GM23338 (cell line): Measurements from ENCODE around the gene PGBD5. TPM values are rescaled to one million over a fixed set of nuclear protein-coding genes. Genes with fewer than 3 reads are reported as not detected.
A peak's percentile ranks its signal among the peaks of the same experiment; 100 is the strongest.

Experiments used
- ATAC-seq: fragments of 200-7000 bp; cut with Tn5 transposase; 3 replicates; pipeline ENCODE4 v1.9.1; 2020
- DNase-seq: peaks from one replicate; pipeline ENCODE4 v3.0.0-alpha.2; 2015; ENCODE audit warnings: low spot score
- H2AFZ ChIP-seq: fragments of 200-600 bp; sonication (generic); 2 replicates; pipeline ENCODE4 v1.8.0; 2016; ENCODE audit warnings: antibody characterized with exemption, mild to moderate bottlenecking, moderate library complexity
- H3F3A ChIP-seq: fragments of 200-600 bp; sonication (generic); replicated peaks from 2 replicates; pipeline ENCODE4 v1.8.0; 2017; ENCODE audit warnings: antibody characterized with exemption, mixed run types, low read depth
- H3K27ac ChIP-seq: fragments of 200-600 bp; sonication (generic); 2 replicates; pipeline ENCODE4 v1.6.1; 2016; ENCODE audit warnings: low read depth
- H3K27me3 ChIP-seq: fragments of 200-600 bp; sonication (generic); 2 replicates; pipeline ENCODE4 v1.8.0; 2016; ENCODE audit warnings: mild to moderate bottlenecking, mixed run types, moderate library complexity; ENCODE audit not compliant: insufficient read depth
- H3K36me3 ChIP-seq: fragments of 200-600 bp; sonication (generic); 2 replicates; pipeline ENCODE4 v1.8.0; 2016; ENCODE audit warnings: mild to moderate bottlenecking; ENCODE audit not compliant: insufficient read depth
- H3K4me1 ChIP-seq: fragments of 200-600 bp; sonication (generic); 2 replicates; pipeline ENCODE4 v1.8.0; 2016; ENCODE audit warnings: mild to moderate bottlenecking, moderate library complexity; ENCODE audit not compliant: insufficient read depth
- H3K4me2 ChIP-seq: fragments of 200-600 bp; sonication (generic); 2 replicates; pipeline ENCODE4 v1.7.1; 2017; ENCODE audit warnings: mixed run types
- H3K4me3 ChIP-seq: fragments of 200-600 bp; sonication (generic); 2 replicates; pipeline ENCODE4 v1.6.1; 2016; ENCODE audit warnings: mixed run types
- H3K79me2 ChIP-seq: fragments of 200-600 bp; sonication (generic); replicated peaks from 2 replicates; pipeline ENCODE4 v1.8.0; 2017; ENCODE audit warnings: mild to moderate bottlenecking; ENCODE audit not compliant: insufficient read depth
- H3K9me2 ChIP-seq: fragments of 200-600 bp; sonication (generic); 2 replicates; pipeline ENCODE4 v1.8.0; 2017; ENCODE audit not compliant: insufficient read depth
- H4K20me1 ChIP-seq: fragments of 200-600 bp; sonication (generic); replicated peaks from 2 replicates; pipeline ENCODE4 v1.8.0; 2017; ENCODE audit warnings: mild to moderate bottlenecking; ENCODE audit not compliant: insufficient read depth
- H3K27ac Mint-ChIP-seq: 2 replicates; pipeline ENCODE4 v1.8.0; 2020; ENCODE audit warnings: inconsistent platforms, mild to moderate bottlenecking, moderate library complexity, mixed read lengths
- H3K27me3 Mint-ChIP-seq: 3 replicates; pipeline ENCODE4 v1.8.0; 2022; ENCODE audit warnings: low read depth, mild to moderate bottlenecking, moderate library complexity, mixed read lengths, inconsistent platforms; ENCODE audit not compliant: insufficient read depth, poor library complexity
- H3K36me3 Mint-ChIP-seq: 3 replicates; pipeline ENCODE4 v1.8.0; 2021; ENCODE audit warnings: low read depth, mild to moderate bottlenecking, inconsistent platforms, moderate library complexity, mixed read lengths
- H3K4me1 Mint-ChIP-seq: 3 replicates; pipeline ENCODE4 v1.8.0; 2020; ENCODE audit warnings: mild to moderate bottlenecking, inconsistent platforms, mixed read lengths
- H3K4me3 Mint-ChIP-seq: 3 replicates; pipeline ENCODE4 v1.8.0; 2021; ENCODE audit warnings: moderate library complexity, mild to moderate bottlenecking, inconsistent platforms, mixed read lengths
- H3K9me3 Mint-ChIP-seq: 3 replicates; pipeline ENCODE4 v1.8.0; 2020; ENCODE audit warnings: moderate library complexity, mild to moderate bottlenecking, inconsistent platforms, mixed read lengths
- ETS1 ChIP-seq: IDR thresholded peaks from 2 replicates; pipeline ENCODE4 v1.6.1; 2016; ENCODE audit warnings: antibody characterized with exemption
- EZH2 ChIP-seq: fragments of 200-600 bp; sonication (generic); IDR thresholded peaks from one replicate; pipeline ENCODE4 v1.8.0; 2017; ENCODE audit warnings: antibody characterized with exemption, mild to moderate bottlenecking, low read depth; ENCODE audit not compliant: unreplicated experiment
- EZH2phosphoT487 ChIP-seq: fragments of 200-600 bp; sonication (generic); IDR thresholded peaks from one replicate; pipeline ENCODE4 v1.8.1; 2018; ENCODE audit warnings: antibody characterized with exemption; ENCODE audit not compliant: unreplicated experiment
- JUNB ChIP-seq: IDR thresholded peaks from one replicate; pipeline ENCODE4 v1.6.1; 2016; ENCODE audit warnings: antibody characterized with exemption; ENCODE audit not compliant: unreplicated experiment
- NANOG ChIP-seq: IDR thresholded peaks from 2 replicates; pipeline ENCODE4 v1.6.1; 2016; ENCODE audit warnings: antibody characterized with exemption, borderline replicate concordance
- STAT1 ChIP-seq: IDR thresholded peaks from one replicate; pipeline ENCODE4 v1.6.1; 2016; ENCODE audit warnings: antibody characterized with exemption; ENCODE audit not compliant: unreplicated experiment
- polyA plus RNA-seq: library from polyadenylated mRNA; unstranded; fragments of >200 nt; fragmentation: Nextera tagmentation; extraction: Ambion mirVana; gene quantifications from 2 replicates; pipeline ENCODE4 v1.2.1, GENCODE V29; 2016
- total RNA-seq: library from RNA; depleted of rRNA; stranded (reverse); fragments of >200 nt; shearing (Covaris generic); gene quantifications from 2 replicates; pipeline ENCODE4 v1.2.3, GENCODE V29; 2014
- TF ChIP-seq, protein P1 (sequence below): fragments of 250-450 bp; sonication (Bioruptor Pico); IDR thresholded peaks from 2 replicates; pipeline ENCODE4 v1.5.0; 2020; ENCODE audit warnings: mild to moderate bottlenecking, moderate library complexity
- TF ChIP-seq, protein P2 (sequence below), 2 experiments: fragments of 200-600 bp in 1 of 2; sonication (generic) in 1 of 2; conservative IDR thresholded peaks; 2 replicates each; pipeline versions ENCODE4 v1.5.1 to v1.6.1; 2016 to 2017; ENCODE audit warnings: antibody characterized with exemption in 2 of 2, low read depth in 2 of 2, mild to moderate bottlenecking in 2 of 2, moderate library complexity in 1 of 2

The PGBD5 gene
- total and polyA plus RNA-seq, 2 experiments from 2014 or later = 3.4 to 16.6 TPM

DNA sequence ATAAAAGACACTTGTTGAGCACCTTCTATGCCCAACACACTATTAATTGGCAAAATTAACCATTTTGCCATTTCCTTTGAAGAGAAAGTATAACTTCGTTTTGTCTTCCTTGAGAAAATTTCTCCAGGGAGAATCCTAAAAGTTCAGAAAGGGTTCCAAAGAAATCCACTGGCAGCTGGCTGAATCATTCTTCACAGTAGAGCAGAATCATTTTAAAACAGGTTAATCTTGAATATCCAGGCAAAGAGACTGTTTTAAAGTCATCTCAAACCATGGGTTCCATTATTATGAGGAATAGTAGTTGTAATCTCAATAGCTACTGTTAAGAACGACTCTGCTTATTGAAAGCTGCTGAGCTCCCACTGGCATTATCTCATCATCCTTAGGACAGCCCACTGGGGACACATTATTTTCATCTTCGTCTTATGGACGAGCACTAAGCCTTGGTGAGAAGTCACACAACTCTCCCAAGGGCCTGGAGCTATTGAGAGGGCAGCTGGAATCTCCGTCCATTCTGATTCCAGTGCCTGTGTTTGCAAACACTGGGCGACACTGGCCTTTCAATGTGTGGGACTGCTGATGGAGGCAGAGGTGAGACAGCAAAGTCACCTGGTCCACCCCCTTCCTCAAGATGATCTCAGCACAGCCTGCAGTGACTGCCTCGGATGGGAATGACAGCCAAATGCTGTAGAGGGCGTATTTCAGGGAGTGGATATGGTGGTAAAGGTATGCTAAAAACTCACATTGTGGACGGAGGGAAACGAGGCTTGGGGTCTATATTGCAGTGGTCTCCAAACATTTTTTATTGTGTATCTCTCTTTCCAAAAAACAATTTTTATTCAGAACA, 15.3 kb upstream of the PGBD5 start:
- TF ChIP-seq EZH2phosphoT487 (no peak), ETS1 (no peak), STAT1 (no peak), EZH2 (no peak), NANOG (no peak), JUNB (no peak)
- TF ChIP-seq, protein P1, sequence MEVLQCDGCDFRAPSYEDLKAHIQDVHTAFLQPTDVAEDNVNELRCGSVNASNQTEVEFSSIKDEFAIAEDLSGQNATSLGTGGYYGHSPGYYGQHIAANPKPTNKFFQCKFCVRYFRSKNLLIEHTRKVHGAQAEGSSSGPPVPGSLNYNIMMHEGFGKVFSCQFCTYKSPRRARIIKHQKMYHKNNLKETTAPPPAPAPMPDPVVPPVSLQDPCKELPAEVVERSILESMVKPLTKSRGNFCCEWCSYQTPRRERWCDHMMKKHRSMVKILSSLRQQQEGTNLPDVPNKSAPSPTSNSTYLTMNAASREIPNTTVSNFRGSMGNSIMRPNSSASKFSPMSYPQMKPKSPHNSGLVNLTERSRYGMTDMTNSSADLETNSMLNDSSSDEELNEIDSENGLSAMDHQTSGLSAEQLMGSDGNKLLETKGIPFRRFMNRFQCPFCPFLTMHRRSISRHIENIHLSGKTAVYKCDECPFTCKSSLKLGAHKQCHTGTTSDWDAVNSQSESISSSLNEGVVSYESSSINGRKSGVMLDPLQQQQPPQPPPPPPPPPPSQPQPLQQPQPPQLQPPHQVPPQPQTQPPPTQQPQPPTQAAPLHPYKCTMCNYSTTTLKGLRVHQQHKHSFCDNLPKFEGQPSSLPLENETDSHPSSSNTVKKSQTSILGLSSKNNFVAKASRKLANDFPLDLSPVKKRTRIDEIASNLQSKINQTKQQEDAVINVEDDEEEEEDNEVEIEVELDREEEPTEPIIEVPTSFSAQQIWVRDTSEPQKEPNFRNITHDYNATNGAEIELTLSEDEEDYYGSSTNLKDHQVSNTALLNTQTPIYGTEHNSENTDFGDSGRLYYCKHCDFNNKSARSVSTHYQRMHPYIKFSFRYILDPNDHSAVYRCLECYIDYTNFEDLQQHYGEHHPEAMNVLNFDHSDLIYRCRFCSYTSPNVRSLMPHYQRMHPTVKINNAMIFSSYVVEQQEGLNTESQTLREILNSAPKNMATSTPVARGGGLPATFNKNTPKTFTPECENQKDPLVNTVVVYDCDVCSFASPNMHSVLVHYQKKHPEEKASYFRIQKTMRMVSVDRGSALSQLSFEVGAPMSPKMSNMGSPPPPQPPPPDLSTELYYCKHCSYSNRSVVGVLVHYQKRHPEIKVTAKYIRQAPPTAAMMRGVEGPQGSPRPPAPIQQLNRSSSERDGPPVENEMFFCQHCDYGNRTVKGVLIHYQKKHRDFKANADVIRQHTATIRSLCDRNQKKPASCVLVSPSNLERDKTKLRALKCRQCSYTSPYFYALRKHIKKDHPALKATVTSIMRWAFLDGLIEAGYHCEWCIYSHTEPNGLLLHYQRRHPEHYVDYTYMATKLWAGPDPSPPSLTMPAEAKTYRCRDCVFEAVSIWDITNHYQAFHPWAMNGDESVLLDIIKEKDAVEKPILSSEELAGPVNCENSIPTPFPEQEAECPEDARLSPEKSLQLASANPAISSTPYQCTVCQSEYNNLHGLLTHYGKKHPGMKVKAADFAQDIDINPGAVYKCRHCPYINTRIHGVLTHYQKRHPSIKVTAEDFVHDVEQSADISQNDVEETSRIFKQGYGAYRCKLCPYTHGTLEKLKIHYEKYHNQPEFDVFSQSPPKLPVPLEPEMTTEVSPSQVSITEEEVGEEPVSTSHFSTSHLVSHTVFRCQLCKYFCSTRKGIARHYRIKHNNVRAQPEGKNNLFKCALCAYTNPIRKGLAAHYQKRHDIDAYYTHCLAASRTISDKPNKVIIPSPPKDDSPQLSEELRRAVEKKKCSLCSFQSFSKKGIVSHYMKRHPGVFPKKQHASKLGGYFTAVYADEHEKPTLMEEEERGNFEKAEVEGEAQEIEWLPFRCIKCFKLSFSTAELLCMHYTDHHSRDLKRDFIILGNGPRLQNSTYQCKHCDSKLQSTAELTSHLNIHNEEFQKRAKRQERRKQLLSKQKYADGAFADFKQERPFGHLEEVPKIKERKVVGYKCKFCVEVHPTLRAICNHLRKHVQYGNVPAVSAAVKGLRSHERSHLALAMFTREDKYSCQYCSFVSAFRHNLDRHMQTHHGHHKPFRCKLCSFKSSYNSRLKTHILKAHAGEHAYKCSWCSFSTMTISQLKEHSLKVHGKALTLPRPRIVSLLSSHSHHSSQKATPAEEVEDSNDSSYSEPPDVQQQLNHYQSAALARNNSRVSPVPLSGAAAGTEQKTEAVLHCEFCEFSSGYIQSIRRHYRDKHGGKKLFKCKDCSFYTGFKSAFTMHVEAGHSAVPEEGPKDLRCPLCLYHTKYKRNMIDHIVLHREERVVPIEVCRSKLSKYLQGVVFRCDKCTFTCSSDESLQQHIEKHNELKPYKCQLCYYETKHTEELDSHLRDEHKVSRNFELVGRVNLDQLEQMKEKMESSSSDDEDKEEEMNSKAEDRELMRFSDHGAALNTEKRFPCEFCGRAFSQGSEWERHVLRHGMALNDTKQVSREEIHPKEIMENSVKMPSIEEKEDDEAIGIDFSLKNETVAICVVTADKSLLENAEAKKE (CRISPR knock-in tag) = 0 out of 2 replicates have a peak, but pooled peaks have one; percentile 34
- TF ChIP-seq, protein P2, sequence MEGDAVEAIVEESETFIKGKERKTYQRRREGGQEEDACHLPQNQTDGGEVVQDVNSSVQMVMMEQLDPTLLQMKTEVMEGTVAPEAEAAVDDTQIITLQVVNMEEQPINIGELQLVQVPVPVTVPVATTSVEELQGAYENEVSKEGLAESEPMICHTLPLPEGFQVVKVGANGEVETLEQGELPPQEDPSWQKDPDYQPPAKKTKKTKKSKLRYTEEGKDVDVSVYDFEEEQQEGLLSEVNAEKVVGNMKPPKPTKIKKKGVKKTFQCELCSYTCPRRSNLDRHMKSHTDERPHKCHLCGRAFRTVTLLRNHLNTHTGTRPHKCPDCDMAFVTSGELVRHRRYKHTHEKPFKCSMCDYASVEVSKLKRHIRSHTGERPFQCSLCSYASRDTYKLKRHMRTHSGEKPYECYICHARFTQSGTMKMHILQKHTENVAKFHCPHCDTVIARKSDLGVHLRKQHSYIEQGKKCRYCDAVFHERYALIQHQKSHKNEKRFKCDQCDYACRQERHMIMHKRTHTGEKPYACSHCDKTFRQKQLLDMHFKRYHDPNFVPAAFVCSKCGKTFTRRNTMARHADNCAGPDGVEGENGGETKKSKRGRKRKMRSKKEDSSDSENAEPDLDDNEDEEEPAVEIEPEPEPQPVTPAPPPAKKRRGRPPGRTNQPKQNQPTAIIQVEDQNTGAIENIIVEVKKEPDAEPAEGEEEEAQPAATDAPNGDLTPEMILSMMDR (conservative IDR thresholded peaks at IDR 0.05; ENCODE audit: low read depth in 2 of 2) = peak; percentile 58 to 80
- Histone ChIP-seq H3K9me2 (no peaks in the 10 kb centered on the region), H3K27me3 (no peaks in the 10 kb centered on the region), H4K20me1 (no peaks in the 10 kb centered on the region), H3F3A (no peaks in the 10 kb centered on the region), H3K36me3 (no peaks in the 10 kb centered on the region), H3K79me2 (no peaks in the 10 kb centered on the region), H3K4me2 (no peak overlapping the region), H2AFZ (no peak overlapping the region), H3K4me3 (no peak overlapping the region), H3K4me1 (no peaks in the 10 kb centered on the region), H3K27ac (no peak overlapping the region)
- ATAC-seq (peak; percentile 99), DNase-seq (peak; percentile 84)
- Mint-ChIP-seq H3K27ac (no peak overlapping the region), H3K4me3 (no peak overlapping the region), H3K4me1 (peaks cover 7% of the 10 kb centered on the region; the same call in 2 of the 3 replicates), H3K27me3 (peaks cover 2% of the 10 kb centered on the region), H3K9me3 (peaks cover 17% of the 10 kb centered on the region), H3K36me3 (peaks cover 17% of the 10 kb centered on the region)
